D721Med (cell line): ENCODE results near the gene ATP1A4.

ENCODE experiments used
- DNase-seq: peaks from one replicate; pipeline ENCODE4 v3.0.0; 2011; ENCODE audit warnings: low spot score; ENCODE audit not compliant: insufficient read length
- FAIRE-seq: peaks from 2 replicates; lab custom pipeline; 2011; peaks lifted over from hg19 to GRCh38; lab: Jason Lieb, UNC
- CTCF ChIP-seq: IDR thresholded peaks from 2 replicates; pipeline ENCODE4 v1.5.1; 2012; ENCODE audit warnings: mild to moderate bottlenecking, control low read depth; ENCODE audit not compliant: insufficient read depth; ENCODE audit errors: missing control alignments

ATP1A4 gene

GRCh38 chr1:160178731-160179130 lies 27.3 kb downstream of the ATP1A4 start:
- FAIRE-seq (no peak), DNase-seq (no peak)
- TF ChIP-seq CTCF = no peak

- FAIRE-seq (no peak), DNase-seq (no peak)
- no peak for TF ChIP-seq CTCF
These were observed 27.9 kb downstream of the ATP1A4 start for GRCh38 chr1:160179336-160179735.

- no peak for TF ChIP-seq CTCF
- FAIRE-seq (no peak), DNase-seq (no peak)
These were observed 34.8 kb downstream of the ATP1A4 start for GRCh38 chr1:160186246-160186645.

- TF ChIP-seq CTCF = no peak
- FAIRE-seq (no peak), DNase-seq (no peak)
These were observed 35.3 kb downstream of the ATP1A4 start for GRCh38 chr1:160186729-160187128.

GRCh38 chr1:160187407-160187806 lies 36.0 kb downstream of the ATP1A4 start:
- FAIRE-seq (no peak), DNase-seq (no peak)
- no peak for TF ChIP-seq CTCF

- TF ChIP-seq CTCF = no peak
- no peak for DNase-seq
- no peak for FAIRE-seq
These were observed 36.9 kb downstream of the ATP1A4 start for GRCh38 chr1:160188341-160188740.

- FAIRE-seq (no peak), DNase-seq (no peak)
- TF ChIP-seq CTCF = no peak
These were observed 38.5 kb downstream of the ATP1A4 start, which contains the start of gene CASQ1 for GRCh38 chr1:160189649-160190625. CASQ1 (plus strand) TSS chr1:160190575; CDS start chr1:160190752, 177 bp downstream.
